GM12872 (cell line): ENCODE measurements around the gene ARID3B.

Experiments
- CTCF ChIP-seq: IDR thresholded peaks from 3 replicates; pipeline ENCODE4 v1.5.1; 2011; ENCODE audit warnings: low read depth, mild to moderate bottlenecking, low read length, moderate library complexity; ENCODE audit not compliant: insufficient read depth

ARID3B gene

GRCh38 chr15:74642734-74643664 lies 102.0 kb downstream of the ARID3B start:
- no peak for TF ChIP-seq CTCF

GRCh38 chr15:74643665-74644204 lies 102.7 kb downstream of the ARID3B start:
- no peak for TF ChIP-seq CTCF

- no peak for TF ChIP-seq CTCF
Measured at GRCh38 chr15:74646480-74646879, 105.5 kb downstream of the ARID3B start.
